GM12891 (cell line): ENCODE measurements around the gene IL36A.

Experiments
- PAX5 ChIP-seq: IDR thresholded peaks from 2 replicates; pipeline ENCODE4 v1.6.1; 2011; ENCODE audit warnings: low read length, moderate library complexity, mild to moderate bottlenecking; ENCODE audit not compliant: insufficient read depth, severe bottlenecking
- POLR2A ChIP-seq: IDR thresholded peaks from 2 replicates; pipeline ENCODE4 v1.6.1; 2011; ENCODE audit warnings: low read depth, low read length, control low read depth
- POLR2AphosphoS5 ChIP-seq: IDR thresholded peaks from 2 replicates; pipeline ENCODE4 v1.6.1; 2011; ENCODE audit warnings: low read depth, low read length, control low read depth
- POU2F2 ChIP-seq: IDR thresholded peaks from 2 replicates; pipeline ENCODE4 v1.6.1; 2011; ENCODE audit warnings: low read depth, mild to moderate bottlenecking, control low read depth, low read length, moderate library complexity
- SPI1 ChIP-seq: IDR thresholded peaks from 2 replicates; pipeline ENCODE4 v1.6.1; 2011; ENCODE audit warnings: low read depth, low read length, control low read depth
- TAF1 ChIP-seq: IDR thresholded peaks from 2 replicates; pipeline ENCODE4 v1.6.1; 2011; ENCODE audit warnings: low read depth, low read length, control low read depth

DNA sequence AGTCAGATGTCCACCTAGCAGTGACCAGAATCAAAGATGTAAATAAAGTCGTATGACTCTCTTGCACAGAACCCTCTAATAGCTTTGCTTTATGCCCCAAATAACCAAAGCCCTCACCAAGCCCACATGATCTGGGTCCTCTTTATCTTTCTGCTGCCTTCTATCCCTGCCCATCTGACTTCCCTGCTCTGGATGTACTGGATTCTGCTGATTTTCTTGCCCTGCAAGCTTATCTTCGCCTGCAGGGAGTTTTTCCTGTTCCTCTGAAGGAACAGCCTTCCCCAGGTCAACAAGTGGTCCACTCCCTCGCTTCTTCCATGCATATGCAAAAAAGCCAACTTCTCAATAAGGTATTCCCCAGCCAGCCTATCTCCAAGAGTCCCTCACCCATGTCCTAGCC is 28.8 kb downstream of the IL36A start:
- TF ChIP-seq POLR2AphosphoS5 (no peak), POLR2A (no peak), TAF1 (no peak), SPI1 (no peak), PAX5 (no peak), POU2F2 (no peak)
